Right atrium auricular region (tissue), 2 donors: ENCODE results near the gene CATSPERZ. TPM values are rescaled to one million over a fixed set of nuclear protein-coding genes. Genes with fewer than 3 reads are reported as not detected.

Source experiments
- DNase-seq: peaks from one replicate; pipeline ENCODE4 v3.0.0-alpha.2; 2019; ENCODE audit warnings: low spot score
- H3K27ac ChIP-seq, 2 donors: fragments of 200-600 bp; sonication (generic); 1 replicate in 1 of 2; 2 replicates in 1 of 2; pipeline ENCODE4 v1.5.1; 2016 to 2019
- H3K27me3 ChIP-seq, 2 donors: fragments of 200-600 bp; sonication (generic); one replicate each; pipeline versions ENCODE4 v1.5.1 to v1.6.0; 2017 to 2019
- H3K36me3 ChIP-seq: fragments of 200-600 bp; sonication (generic); one replicate; pipeline ENCODE4 v1.5.1; 2016
- H3K4me1 ChIP-seq, 2 donors: fragments of 200-600 bp; sonication (generic); one replicate each; pipeline versions ENCODE4 v1.5.1 to v1.6.0; 2017 to 2019
- H3K4me3 ChIP-seq, 2 donors: fragments of 200-600 bp; sonication (generic); 1 replicate in 1 of 2; 2 replicates in 1 of 2; pipeline ENCODE4 v1.5.1; 2017 to 2019; ENCODE audit warnings: mild to moderate bottlenecking in 1 of 2, moderate library complexity in 1 of 2
- H3K9me3 ChIP-seq, 2 donors: fragments of 200-600 bp; sonication (generic); one replicate each; pipeline ENCODE4 v1.5.1; 2019
- total RNA-seq, 2 donors: library from RNA; depleted of rRNA; stranded (reverse); fragments of >200 nt; gene quantifications; one replicate each; pipeline ENCODE4 v1.1.0, GENCODE V29; 2016
- TF ChIP-seq, protein P1 (sequence below), 2 donors: fragments of 200-600 bp; sonication (generic); IDR thresholded peaks; one replicate each; pipeline ENCODE4 v1.5.1; 2019; ENCODE audit warnings: antibody characterized with exemption in 2 of 2

The CATSPERZ gene
- total RNA-seq, 2 donors from 2014 or later = not detected

DNA sequence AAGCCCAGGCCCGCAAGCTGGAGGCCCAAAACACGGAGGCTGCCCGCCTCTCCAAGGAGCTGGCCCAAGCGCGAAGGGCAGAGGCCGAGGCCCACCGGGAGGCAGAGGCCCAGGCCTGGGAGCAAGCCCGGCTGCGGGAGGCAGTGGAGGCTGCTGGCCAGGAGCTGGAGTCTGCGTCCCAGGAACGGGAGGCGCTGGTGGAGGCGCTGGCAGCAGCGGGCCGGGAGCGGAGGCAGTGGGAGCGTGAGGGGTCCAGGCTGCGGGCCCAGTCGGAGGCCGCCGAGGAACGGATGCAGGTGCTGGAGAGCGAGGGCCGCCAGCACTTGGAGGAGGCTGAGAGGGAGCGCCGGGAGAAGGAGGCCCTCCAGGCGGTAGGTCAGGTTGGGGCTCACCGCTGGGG lies 44.6 kb downstream of the CATSPERZ start:
- Histone ChIP-seq H3K4me1 (peaks cover 0 to 32% of the 10 kb centered on the region in 2 donors), H3K27ac (no peak overlapping the region), H3K27me3 (no peaks in the 10 kb centered on the region), H3K4me3 (no peak overlapping the region), H3K9me3 (no peaks in the 10 kb centered on the region), H3K36me3 (no peaks in the 10 kb centered on the region)
- no peak for DNase-seq
- TF ChIP-seq, protein P1, sequence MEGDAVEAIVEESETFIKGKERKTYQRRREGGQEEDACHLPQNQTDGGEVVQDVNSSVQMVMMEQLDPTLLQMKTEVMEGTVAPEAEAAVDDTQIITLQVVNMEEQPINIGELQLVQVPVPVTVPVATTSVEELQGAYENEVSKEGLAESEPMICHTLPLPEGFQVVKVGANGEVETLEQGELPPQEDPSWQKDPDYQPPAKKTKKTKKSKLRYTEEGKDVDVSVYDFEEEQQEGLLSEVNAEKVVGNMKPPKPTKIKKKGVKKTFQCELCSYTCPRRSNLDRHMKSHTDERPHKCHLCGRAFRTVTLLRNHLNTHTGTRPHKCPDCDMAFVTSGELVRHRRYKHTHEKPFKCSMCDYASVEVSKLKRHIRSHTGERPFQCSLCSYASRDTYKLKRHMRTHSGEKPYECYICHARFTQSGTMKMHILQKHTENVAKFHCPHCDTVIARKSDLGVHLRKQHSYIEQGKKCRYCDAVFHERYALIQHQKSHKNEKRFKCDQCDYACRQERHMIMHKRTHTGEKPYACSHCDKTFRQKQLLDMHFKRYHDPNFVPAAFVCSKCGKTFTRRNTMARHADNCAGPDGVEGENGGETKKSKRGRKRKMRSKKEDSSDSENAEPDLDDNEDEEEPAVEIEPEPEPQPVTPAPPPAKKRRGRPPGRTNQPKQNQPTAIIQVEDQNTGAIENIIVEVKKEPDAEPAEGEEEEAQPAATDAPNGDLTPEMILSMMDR (IDR thresholded peaks at IDR 0.05) = no peak

DNA sequence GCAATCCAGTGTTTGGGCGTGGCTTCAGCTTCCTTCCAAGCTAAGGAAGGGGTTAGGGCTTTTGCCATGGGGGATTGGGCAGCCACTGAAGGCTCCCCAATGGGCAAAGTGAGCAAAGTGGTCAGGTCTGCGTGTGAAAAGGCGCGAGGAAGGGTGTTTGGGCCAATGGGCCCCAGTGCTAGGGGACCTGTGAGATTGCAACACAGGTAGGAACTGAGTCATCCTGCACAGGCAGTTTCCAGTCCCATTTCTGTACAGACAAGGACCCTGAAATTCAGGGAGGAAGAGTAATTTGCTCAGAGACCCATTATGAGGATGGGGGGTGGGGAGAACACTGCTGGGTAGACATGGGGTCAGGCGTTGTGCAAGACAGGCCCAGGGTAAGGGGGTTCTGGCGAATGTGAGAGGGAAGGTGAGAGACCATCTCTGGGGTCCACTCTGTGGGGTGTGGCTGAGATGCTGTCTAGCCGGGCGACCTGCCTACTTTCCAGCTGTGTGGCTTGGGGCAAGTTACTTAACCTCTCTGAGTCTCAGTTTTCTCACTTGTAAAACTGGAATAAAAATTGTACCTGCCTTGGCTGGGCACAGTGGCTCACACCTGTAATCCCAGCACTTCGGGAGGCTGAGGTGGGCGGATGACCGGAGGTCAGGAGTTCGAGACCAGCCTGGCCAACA lies 47.2 kb downstream of the CATSPERZ start:
- no peaks in the 10 kb centered on the region for H3K27me3 ChIP-seq
- H3K4me3 ChIP-seq = no peak overlapping the region

DNA sequence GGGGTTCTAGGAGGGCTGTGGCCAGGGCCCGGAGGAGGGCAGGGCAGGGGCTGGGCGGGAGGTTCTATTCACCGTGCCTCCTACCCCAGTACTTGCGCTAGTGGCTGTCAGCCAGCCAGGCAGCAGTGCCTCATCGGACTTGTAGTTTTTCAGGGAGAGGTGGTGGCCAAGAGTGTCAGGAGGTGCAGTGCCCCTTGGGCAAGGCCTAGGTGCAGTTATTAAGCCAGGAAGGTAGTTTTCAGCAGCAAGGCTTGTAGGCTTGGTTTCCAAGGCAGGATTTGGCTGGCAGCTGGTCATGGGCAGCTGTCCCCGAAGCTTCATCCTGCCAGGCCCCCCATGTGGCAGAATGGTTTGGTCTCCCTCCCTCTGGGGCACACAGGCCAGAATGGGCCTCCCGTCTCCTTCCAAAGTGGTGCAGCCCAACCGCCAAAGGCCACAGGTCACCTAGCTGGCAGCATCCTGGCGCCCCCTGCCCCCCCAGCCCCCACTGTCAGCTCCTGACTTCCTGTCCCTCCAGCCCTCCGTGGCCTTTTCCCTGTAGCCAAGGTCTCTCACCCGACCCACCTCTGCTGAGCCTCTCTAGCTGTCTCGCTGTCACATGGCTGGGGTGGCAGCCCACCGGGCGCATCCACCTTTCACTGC lies 48.3 kb downstream of the CATSPERZ start:
- Histone ChIP-seq H3K4me1 (peaks cover 0 to 5% of the 10 kb centered on the region in 2 donors), H3K9me3 (no peaks in the 10 kb centered on the region), H3K27ac (no peak overlapping the region), H3K4me3 (no peak overlapping the region), H3K27me3 (no peaks in the 10 kb centered on the region), H3K36me3 (no peaks in the 10 kb centered on the region)
- TF ChIP-seq, protein P1 (IDR thresholded peaks at IDR 0.05) = no peak
- DNase-seq = no peak

More for the DNA sequence above, 47.2 kb downstream of the CATSPERZ start:
- no peak overlapping the region for H3K27ac ChIP-seq
- peaks cover 0 to 17% of the 10 kb centered on the region in 2 donors for H3K4me1 ChIP-seq
- no peaks in the 10 kb centered on the region for H3K36me3 ChIP-seq
- TF ChIP-seq, protein P1 (IDR thresholded peaks at IDR 0.05) = no peak
- no peaks in the 10 kb centered on the region for H3K9me3 ChIP-seq
- DNase-seq = no peak

GRCh38 chr11:64349025-64349387 lies 48.8 kb downstream of the CATSPERZ start:
- TF ChIP-seq, protein P1 (IDR thresholded peaks at IDR 0.05) = no peak
- H3K4me3 ChIP-seq = no peak overlapping the region

DNA sequence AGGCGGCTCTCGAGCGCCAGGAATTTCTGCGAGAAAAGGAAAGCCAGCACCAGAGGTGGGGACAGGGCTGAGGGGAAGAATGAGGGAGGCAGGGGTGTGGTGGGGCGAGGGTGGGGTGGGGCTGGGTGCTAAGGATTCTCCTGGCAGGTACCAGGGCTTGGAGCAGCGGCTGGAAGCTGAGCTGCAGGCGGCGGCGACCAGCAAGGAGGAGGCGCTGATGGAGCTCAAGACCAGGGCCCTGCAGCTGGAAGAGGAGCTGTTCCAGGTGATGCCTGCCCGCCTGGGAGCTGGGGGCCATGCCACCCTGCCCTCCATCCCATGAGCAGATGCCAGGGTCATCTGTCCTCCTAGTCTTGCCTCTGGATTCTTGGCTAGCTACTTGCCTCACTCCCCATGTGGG lies 49.2 kb downstream of the CATSPERZ start:
- no peak overlapping the region for H3K27ac ChIP-seq
- H3K36me3 ChIP-seq = no peaks in the 10 kb centered on the region
- no peaks in the 10 kb centered on the region for H3K27me3 ChIP-seq
- H3K4me1 ChIP-seq = peaks cover 0 to 2% of the 10 kb centered on the region in 2 donors
- H3K9me3 ChIP-seq = no peaks in the 10 kb centered on the region
- no peak for DNase-seq
- TF ChIP-seq, protein P1 (IDR thresholded peaks at IDR 0.05) = no peak
- H3K4me3 ChIP-seq = no peak overlapping the region

More at GRCh38 chr11:64349025-64349387, 48.8 kb downstream of the CATSPERZ start:
- H3K4me1 ChIP-seq = peaks cover 0 to under 1% of the 10 kb centered on the region in 2 donors
- no peaks in the 10 kb centered on the region for H3K9me3 ChIP-seq
- H3K27ac ChIP-seq = no peak overlapping the region
- no peaks in the 10 kb centered on the region for H3K27me3 ChIP-seq
- H3K36me3 ChIP-seq = no peaks in the 10 kb centered on the region
- DNase-seq = no peak
